GM23248 (cell line): ENCODE results near the gene TYW1.
"Not testable (repeated sequence)": the region's sequence is repeated elsewhere in the genome, so short reads cannot be mapped to it uniquely, and the experiment has no call there.

Source experiments
- EZH2 ChIP-seq: fragments of 200-600 bp; sonication (generic); IDR thresholded peaks from 2 replicates; pipeline ENCODE4 v1.6.1; 2018; ENCODE audit warnings: antibody characterized with exemption, mild to moderate bottlenecking; ENCODE audit not compliant: insufficient read depth, poor library complexity, severe bottlenecking
- EZH2phosphoT487 ChIP-seq: fragments of 200-600 bp; sonication (generic); IDR thresholded peaks from 2 replicates; pipeline ENCODE4 v1.6.1; 2018; ENCODE audit warnings: antibody characterized with exemption, moderate library complexity, mild to moderate bottlenecking, low read depth; ENCODE audit not compliant: insufficient read depth

DNA sequence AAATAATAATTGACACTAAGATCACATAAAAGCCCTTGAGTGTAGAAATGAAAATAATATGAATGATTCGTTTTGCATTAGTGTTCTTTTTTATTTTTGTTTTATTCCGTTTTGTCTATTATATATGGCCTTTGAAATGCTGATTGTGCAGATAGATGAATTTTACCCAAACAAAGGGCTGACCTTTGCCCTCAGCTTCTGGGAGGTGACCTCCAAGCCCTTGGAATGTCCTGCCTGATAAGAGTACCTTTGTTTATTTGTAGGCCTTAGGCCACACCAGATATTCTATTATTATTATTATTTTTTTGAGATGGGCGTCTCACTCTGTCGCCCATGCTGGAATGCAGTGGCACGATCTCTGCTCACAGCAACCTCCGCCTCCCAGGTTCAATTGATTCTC is 230.3 kb downstream of the TYW1 start:
- not testable (repeated sequence) for TF ChIP-seq EZH2, EZH2phosphoT487
